ENCODE results near the gene PRMT7.

DNA sequence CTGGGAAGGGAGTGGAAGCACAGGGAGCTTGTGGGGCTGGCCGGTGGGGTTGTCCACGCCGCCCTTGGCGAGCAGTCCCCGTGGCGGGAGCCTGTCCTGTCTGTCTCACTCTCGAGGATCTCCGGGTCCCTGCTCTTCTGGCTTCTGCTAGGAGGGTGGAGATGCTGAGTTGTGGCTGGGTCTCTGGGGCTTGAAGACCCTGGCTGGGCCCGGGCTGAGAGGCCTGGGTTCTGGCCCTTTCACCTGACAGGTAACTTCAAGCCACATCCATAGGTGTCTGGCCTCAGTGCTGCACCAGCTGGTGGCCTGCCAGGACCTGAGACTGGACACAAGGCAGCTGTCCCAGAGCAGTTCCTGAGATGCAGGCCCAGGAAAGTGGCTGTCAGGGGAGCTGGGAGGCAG is 46.7 kb downstream of the PRMT7 start:
- TF ChIP-seq, protein P1, sequence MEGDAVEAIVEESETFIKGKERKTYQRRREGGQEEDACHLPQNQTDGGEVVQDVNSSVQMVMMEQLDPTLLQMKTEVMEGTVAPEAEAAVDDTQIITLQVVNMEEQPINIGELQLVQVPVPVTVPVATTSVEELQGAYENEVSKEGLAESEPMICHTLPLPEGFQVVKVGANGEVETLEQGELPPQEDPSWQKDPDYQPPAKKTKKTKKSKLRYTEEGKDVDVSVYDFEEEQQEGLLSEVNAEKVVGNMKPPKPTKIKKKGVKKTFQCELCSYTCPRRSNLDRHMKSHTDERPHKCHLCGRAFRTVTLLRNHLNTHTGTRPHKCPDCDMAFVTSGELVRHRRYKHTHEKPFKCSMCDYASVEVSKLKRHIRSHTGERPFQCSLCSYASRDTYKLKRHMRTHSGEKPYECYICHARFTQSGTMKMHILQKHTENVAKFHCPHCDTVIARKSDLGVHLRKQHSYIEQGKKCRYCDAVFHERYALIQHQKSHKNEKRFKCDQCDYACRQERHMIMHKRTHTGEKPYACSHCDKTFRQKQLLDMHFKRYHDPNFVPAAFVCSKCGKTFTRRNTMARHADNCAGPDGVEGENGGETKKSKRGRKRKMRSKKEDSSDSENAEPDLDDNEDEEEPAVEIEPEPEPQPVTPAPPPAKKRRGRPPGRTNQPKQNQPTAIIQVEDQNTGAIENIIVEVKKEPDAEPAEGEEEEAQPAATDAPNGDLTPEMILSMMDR (conservative IDR thresholded peaks at IDR 0.05; ENCODE audit: low read length), result no peak
- TF ChIP-seq EZH2phosphoT487 (IDR thresholded peaks at IDR 0.05; ENCODE audit: borderline replicate concordance, low read depth, low read length), result no peak

All from OCI-LY7 (cell line).